HepG2 (cell line): ENCODE data around the gene ASCC2. TPM values are rescaled to one million over a fixed set of nuclear protein-coding genes. Genes with fewer than 3 reads are reported as not detected.

Source experiments
- ATF7 ChIP-seq, 2 experiments: fragments of 450-650 bp in 1 of 2; sonication (generic) in 1 of 2; formaldehyde crosslinking in 1 of 2; IDR thresholded peaks; 2 replicates each; pipeline versions ENCODE4 v1.4.0 to v1.6.1; 2016 to 2020; ENCODE audit warnings: antibody characterized with exemption in 1 of 2, mild to moderate bottlenecking in 1 of 2, missing genetic modification reagents in 1 of 2
- ZFP36L1 ChIP-seq: sonication (generic); formaldehyde crosslinking; IDR thresholded peaks from 2 replicates; pipeline ENCODE4 v1.8.0; 2022; ENCODE audit warnings: mild to moderate bottlenecking, missing genetic modification reagents, moderate library complexity
- ZNF24 ChIP-seq: fragments of 450-650 bp; IDR thresholded peaks from 2 replicates; pipeline ENCODE4 v1.6.1; 2017; ENCODE audit warnings: antibody characterized with exemption, mild to moderate bottlenecking
- ZNF335 ChIP-seq: sonication (generic); formaldehyde crosslinking; IDR thresholded peaks from 2 replicates; pipeline ENCODE4 v1.4.0; 2020; ENCODE audit warnings: missing genetic modification reagents
- ZNF34 ChIP-seq: sonication (generic); formaldehyde crosslinking; IDR thresholded peaks from 2 replicates; pipeline ENCODE4 v1.4.0; 2020; ENCODE audit warnings: mild to moderate bottlenecking, missing genetic modification reagents, borderline replicate concordance
- ZNF646 ChIP-seq: sonication (generic); formaldehyde crosslinking; IDR thresholded peaks from 2 replicates; pipeline ENCODE4 v1.9.0; 2021; ENCODE audit warnings: mild to moderate bottlenecking, missing genetic modification reagents
- ZNF710 ChIP-seq: sonication (generic); formaldehyde crosslinking; IDR thresholded peaks from 2 replicates; pipeline ENCODE4 v1.5.0; 2020; ENCODE audit warnings: mild to moderate bottlenecking, missing genetic modification reagents, borderline replicate concordance
- polyA plus RNA-seq, 8 experiments: library from polyadenylated mRNA; depleted of rRNA in 3 of 8; stranded (reverse) in 7 of 8; unstranded in 1 of 8; fragments of >200 nt; fragmentation: Illumina TruSeq in 4 of 8; extraction: Trizol in 4 of 8; gene quantifications; 2 replicates each; pipeline versions ENCODE4 v1.2.1 to v1.2.3, GENCODE V29; 2011 to 2016; ENCODE audit warnings: low read depth in 4 of 8, missing spikeins in 1 of 8, mixed read lengths in 1 of 8; ENCODE audit not compliant: insufficient read depth in 1 of 8
- total RNA-seq, 5 experiments: library from RNA; depleted of rRNA; stranded (reverse); fragments of >200 nt; fragmentation: Illumina TruSeq; extraction: Trizol; gene quantifications; 2 replicates each; pipeline ENCODE4 v1.2.3, GENCODE V29; 2016; ENCODE audit warnings: low read depth in 1 of 5
- TF ChIP-seq, protein P1 (sequence below): sonication (generic); formaldehyde crosslinking; IDR thresholded peaks from 2 replicates; pipeline ENCODE4 v1.4.0; 2020; ENCODE audit warnings: missing genetic modification reagents, borderline replicate concordance
- TF ChIP-seq, protein P2 (sequence below), 2 experiments: sonication (generic) in 1 of 2; formaldehyde crosslinking in 1 of 2; IDR thresholded peaks; 2 replicates each; pipeline versions ENCODE4 v1.6.1 to v1.9.0; 2014 to 2022; ENCODE audit warnings: antibody characterized with exemption in 1 of 2, borderline replicate concordance in 1 of 2, inconsistent platforms in 1 of 2, low read depth in 1 of 2, missing genetic modification reagents in 1 of 2

ASCC2 gene
- total and polyA plus RNA-seq, 2 of the 13 experiments (the other 11 are each of a cell fraction or from before 2014, with no cell fraction given), result 26.2 to 26.3 TPM

DNA sequence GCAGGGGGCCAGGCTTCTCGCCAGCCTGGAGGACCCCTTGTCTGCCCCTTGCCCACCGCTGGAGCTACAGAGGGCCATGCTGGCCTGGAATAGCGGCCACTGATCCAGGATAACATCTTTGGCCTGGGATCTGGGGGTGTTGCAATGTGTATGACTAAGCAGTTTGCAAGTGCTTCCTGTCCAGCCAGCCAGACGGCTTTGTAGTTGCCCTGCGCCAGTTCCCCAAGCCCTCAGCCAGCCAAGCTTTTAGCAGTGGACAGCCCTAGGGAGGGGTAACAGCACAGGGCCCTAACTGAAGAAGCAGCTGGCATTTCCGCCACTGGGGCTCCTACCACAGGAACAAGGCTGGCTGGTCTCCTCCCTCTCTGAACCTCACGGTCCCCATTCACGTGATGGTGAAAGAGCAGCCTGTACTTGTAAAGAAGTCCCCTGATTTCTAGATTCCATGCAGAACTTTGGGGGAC lies 38.8 kb downstream of the ASCC2 start (continued):
- TF ChIP-seq, protein P1, sequence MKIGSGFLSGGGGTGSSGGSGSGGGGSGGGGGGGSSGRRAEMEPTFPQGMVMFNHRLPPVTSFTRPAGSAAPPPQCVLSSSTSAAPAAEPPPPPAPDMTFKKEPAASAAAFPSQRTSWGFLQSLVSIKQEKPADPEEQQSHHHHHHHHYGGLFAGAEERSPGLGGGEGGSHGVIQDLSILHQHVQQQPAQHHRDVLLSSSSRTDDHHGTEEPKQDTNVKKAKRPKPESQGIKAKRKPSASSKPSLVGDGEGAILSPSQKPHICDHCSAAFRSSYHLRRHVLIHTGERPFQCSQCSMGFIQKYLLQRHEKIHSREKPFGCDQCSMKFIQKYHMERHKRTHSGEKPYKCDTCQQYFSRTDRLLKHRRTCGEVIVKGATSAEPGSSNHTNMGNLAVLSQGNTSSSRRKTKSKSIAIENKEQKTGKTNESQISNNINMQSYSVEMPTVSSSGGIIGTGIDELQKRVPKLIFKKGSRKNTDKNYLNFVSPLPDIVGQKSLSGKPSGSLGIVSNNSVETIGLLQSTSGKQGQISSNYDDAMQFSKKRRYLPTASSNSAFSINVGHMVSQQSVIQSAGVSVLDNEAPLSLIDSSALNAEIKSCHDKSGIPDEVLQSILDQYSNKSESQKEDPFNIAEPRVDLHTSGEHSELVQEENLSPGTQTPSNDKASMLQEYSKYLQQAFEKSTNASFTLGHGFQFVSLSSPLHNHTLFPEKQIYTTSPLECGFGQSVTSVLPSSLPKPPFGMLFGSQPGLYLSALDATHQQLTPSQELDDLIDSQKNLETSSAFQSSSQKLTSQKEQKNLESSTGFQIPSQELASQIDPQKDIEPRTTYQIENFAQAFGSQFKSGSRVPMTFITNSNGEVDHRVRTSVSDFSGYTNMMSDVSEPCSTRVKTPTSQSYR, result 0 out of 2 replicates have a peak, but pooled peaks have one; percentile 17
- TF ChIP-seq ZNF710 (CRISPR knock-in tag), result peak; percentile 38; the same call in 1 of the 2 replicates
- 0 out of 2 replicates have a peak, but pooled peaks have one; percentile 49 for TF ChIP-seq ZNF335 (CRISPR knock-in tag)
- no peak for TF ChIP-seq ZFP36L1 (CRISPR knock-in tag)
- TF ChIP-seq ATF7 (IDR thresholded peaks at IDR 0.05), result no peak
- 0 out of 2 replicates have a peak, but pooled peaks have one; percentile 45 for TF ChIP-seq ATF7 (CRISPR knock-in tag; IDR thresholded peaks at IDR 0.05)
- no peak for TF ChIP-seq ZNF34 (CRISPR knock-in tag)
- TF ChIP-seq ZNF24, result no peak
- TF ChIP-seq, protein P2, sequence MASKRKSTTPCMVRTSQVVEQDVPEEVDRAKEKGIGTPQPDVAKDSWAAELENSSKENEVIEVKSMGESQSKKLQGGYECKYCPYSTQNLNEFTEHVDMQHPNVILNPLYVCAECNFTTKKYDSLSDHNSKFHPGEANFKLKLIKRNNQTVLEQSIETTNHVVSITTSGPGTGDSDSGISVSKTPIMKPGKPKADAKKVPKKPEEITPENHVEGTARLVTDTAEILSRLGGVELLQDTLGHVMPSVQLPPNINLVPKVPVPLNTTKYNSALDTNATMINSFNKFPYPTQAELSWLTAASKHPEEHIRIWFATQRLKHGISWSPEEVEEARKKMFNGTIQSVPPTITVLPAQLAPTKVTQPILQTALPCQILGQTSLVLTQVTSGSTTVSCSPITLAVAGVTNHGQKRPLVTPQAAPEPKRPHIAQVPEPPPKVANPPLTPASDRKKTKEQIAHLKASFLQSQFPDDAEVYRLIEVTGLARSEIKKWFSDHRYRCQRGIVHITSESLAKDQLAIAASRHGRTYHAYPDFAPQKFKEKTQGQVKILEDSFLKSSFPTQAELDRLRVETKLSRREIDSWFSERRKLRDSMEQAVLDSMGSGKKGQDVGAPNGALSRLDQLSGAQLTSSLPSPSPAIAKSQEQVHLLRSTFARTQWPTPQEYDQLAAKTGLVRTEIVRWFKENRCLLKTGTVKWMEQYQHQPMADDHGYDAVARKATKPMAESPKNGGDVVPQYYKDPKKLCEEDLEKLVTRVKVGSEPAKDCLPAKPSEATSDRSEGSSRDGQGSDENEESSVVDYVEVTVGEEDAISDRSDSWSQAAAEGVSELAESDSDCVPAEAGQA (IDR thresholded peaks at IDR 0.05; ENCODE audit: low read depth), result no peak
- TF ChIP-seq, protein P2 (CRISPR knock-in tag; IDR thresholded peaks at IDR 0.05; ENCODE audit: borderline replicate concordance), result no peak
- TF ChIP-seq ZNF646 (CRISPR knock-in tag), result no peak
